NCI-H748 treated with DMSO at 0.1 percent for 48 hours (cell line): ENCODE results near the gene SELENOP.
"Not testable (repeated sequence)": the region's sequence is repeated elsewhere in the genome, so short reads cannot be mapped to it uniquely, and the experiment has no call there.

Source experiments
- DNase-seq: peaks from one replicate; lab custom pipeline; 2025; lab: John Stamatoyannopoulos, UW

Gene SELENOP

GRCh38 chr5:42811591-42812446, at the start of gene SELENOP:
TSS of gene SELENOP (minus strand) at chr5:42811892. CDS start at chr5:42808353, 3,539 bp downstream.
- DNase-seq, result peak; percentile 98

GRCh38 chr5:42858687-42859086, 47.0 kb upstream of the SELENOP start:
- DNase-seq, result no peak

DNA sequence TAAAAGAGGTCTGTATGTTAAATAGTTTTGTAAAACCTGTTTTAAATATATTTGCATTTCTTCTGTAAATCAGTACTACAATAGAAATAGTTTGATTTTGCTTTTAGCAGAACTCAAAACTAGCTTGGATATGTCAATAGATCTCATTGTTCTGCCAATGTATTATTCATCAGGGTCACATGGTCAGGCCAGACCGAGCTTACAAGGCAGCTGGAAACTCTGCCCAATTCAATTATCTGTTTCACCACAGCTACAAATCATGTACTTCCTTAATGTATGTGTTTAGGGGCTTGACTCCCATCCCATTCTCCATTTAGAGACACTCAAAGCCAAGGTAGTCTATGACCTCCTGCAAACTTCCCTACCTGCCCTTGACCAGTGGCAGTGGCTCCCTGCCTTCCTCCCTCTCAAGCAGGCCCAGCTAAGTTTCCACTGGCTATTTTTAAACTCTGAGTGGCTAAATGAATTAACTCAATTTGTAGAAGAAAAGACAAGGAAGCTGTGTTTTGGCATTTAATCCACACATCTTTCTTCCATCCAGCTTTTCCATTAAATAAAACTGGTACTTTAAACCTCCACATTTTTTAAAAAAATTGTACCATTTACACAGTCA, 46.4 kb upstream of the SELENOP start:
- peak; percentile 37 for DNase-seq

DNA sequence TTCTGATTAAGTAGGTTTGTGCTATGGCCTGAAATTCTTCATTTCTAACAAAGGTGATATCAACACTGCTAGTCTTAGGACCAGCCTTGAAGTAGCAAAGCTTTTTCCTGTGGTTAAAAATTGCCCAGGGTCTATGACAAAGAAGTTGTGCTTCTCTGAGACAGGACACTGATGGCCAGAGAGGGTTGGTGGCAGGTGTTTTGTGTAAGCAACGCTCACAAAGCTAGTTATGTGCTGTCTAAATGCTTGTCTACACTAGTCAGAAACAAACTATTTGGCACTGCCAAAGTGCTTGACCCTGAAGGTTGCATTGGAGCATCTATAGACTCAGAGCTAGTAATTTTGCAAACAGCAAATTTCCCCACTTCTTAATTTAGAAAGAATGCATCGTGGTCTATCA, 44.1 kb upstream of the SELENOP start:
- DNase-seq, result no peak

DNA sequence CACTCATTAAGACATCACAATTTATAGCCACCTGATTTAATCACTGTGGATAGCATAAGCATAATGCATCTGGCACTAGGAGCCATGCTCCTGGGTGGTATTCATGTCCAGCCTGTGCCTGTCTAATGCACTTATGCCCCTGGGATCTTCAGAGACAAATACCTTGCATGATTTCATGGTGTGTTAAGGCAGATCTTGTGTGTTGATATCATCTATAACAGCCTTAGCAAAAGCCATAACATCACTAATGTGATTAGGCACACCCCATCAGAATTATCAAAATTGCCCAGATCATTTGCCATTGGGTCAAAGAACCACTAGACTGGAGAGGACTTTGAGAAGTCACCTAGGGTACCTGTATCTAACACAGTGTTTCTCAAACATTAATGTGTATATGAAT, 43.7 kb upstream of the SELENOP start:
- DNase-seq, result no peak

DNA sequence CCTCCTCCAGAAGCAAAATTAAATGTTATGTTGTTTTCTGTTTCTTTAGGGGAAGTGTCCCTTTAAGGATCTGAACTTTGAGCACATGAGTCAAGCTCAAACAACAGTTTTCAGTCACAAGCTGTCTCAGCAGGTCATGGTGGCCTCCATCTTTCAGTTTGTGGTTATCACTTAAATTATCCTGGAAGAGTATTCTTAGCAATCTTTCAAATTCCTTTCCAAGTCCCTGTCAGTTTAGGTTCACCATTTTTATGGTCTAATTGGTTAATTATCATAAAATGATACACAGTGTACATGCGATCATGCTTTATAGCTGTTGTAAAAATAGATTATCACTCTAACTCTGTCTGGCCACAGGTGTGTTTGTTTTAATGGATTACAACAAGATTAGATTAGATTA, 43.1 kb upstream of the SELENOP start:
- no peak for DNase-seq

DNA sequence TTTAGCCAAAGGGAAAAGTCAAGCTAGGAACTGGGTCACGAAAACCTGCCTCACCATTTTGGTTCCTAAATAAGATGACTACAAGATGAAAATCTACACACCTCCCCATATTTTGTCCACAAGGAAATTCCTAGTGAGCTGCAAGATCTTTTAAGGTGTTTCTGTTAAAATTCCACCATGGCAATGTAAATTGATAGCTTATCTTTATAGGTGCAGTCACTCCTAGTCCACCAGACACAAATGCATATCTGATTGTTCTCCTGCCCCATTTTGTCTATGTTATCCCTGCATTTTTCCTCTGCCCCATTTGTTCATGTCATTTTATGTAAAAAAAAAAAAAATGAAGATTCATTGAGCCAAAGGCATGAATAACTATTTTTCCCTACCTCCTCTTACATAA, 41.1 kb upstream of the SELENOP start:
- DNase-seq, result no peak

DNA sequence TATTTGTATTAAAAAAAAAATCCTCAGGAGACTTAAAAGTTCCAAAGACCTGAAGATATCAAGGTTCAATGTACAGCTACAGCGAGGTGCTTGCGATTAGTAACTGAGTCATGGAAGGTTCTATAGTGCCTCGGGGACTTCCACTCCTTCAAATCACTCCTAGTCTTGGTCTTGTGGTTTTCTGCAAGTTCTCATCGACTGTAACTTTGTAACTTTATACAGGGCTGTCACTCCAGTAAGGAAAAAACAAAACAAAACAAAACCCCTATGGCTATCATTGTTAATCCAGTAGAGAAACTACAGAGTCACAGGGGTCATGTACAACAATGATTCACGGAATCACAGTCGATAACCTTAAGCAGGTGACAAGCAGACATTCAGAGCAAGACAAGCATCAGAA, 39.8 kb upstream of the SELENOP start:
- no peak for DNase-seq

- DNase-seq, result no peak
Observed at GRCh38 chr5:42848545-42848944, 36.9 kb upstream of the SELENOP start.

- DNase-seq, result not testable (repeated sequence)
Observed at GRCh38 chr5:42844408-42844807, 32.7 kb upstream of the SELENOP start.

DNA sequence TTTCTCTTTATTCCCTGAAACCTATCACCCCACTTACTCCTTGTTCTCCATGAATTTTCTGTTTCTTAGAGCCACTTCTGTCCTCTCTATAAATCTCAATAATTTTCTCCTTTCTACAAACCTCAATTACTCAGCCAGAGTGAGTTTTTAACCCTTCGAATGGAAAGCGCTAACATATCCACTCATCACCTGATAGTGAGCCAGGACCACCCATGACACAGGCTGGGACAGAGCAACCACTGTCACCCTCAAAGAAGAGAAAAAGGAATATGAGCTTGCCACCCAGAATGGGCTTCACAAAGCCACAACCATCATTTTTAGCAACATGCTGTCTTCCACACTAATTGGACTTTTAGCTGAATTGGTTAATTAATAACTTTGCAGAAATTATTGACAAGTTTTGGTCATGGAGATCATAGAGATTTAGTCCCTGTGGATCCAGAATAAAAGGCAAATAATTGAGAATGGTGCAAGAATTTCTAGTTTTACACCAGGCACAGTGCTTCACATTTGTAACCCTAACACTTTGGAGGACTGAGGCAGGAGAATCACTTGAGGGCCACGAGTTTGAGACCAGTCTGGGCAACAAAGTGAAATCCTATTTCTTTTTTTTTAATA, 32.1 kb upstream of the SELENOP start:
- DNase-seq, result no peak

DNA sequence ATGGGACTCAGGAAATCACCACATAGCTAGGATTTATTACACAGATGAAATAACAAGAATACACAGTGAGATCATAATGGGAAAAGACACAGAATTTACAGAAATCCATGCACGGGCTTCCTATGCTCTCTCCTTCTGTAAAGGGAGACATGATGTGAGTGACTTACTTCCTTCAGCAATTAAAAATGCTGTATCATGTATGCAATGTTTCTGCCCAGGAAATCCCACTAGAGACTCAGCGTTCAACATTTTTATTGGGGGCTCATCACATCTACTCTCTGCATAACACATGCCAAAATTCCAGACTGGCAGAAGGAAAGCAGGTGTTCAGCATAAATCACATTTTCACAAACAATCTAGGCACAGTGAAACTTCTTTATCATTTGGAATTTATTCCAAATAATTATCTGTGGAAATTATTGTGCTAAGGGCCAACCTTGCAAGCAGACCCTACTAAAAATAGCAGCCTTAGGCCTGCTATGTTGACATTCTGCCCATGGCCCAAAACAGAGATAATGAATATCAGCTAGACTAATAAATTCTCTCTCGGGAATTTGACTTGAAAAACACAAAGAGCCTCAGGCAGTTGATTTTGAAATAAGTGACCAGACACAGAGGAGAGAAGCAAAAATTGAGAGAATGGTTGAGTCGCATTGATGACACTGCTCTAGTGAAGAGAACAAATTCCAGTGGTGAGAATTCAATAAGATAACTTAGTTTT, 31.4 kb upstream of the SELENOP start:
- no peak for DNase-seq

- DNase-seq, result no peak
Observed at GRCh38 chr5:42840842-42841567, 29.3 kb upstream of the SELENOP start.

GRCh38 chr5:42840269-42840668, 28.6 kb upstream of the SELENOP start:
- DNase-seq, result no peak

- DNase-seq, result no peak
Observed at GRCh38 chr5:42839196-42839595, 27.5 kb upstream of the SELENOP start.

GRCh38 chr5:42837601-42838000, 25.9 kb upstream of the SELENOP start:
- no peak for DNase-seq

GRCh38 chr5:42836070-42836769, 24.5 kb upstream of the SELENOP start:
- no peak for DNase-seq

DNA sequence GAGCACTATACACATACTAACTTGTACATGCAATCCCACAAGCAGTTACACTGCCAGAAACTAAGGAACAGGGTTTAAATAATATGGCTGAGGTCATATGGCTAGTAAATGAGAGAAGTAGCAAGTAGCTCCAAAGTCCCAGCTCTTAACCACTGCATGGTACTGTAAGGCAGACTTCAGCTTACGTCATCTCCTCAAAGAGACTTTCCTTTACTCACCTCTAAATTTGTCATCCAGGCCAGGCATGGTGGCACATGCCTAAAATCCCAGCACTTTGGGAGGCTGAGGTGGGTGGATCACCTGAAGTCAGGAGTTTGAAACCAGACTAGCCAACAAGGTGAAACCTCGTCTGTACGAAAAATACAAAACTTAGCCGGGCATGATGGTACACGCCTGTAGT, 20.4 kb upstream of the SELENOP start:
- no peak for DNase-seq

DNA sequence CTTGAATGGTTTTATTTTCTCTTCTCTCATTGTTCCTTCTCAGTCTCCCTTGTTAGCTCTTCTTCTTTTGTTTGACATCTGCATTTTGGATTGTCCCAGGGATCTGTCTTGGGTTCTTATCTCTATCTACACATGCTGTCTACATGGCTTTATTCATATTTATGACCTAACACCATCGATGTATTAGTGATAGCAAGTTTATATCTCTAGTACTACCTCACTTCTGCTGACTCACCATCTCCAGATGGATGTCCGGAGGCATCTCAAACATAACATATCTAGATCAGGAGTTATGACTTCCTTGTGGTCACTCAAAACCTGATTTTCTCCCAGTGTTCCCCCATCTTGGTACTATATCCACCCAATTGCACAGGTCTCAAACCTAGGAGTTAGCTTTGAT, 19.2 kb upstream of the SELENOP start:
- DNase-seq, result no peak

DNA sequence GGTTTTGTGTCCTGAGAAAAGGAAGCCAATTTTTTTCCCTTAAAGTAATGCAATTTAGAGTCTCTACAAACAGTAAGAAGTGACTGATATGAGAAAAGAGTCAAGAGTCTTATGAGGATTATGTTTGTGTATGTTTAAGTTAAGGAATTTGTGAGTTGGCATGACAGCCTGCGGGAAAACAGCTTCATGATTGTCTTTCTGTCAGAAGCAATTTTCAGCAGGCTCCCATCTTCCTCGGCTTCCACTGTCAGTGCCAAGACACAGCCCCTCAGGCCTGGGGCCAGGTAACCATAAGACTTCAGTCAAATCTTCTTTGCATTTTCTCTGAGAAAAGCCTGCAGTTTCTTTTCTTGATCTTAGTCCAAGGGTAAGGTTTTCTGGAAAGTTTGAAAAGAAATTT, 17.0 kb upstream of the SELENOP start:
- DNase-seq, result no peak
